Stimulated activated CD4-positive, alpha-beta T cell treated with anti-CD3 and anti-CD28 coated beads, Interleukin-4, amount 100 ng/mL, for 24 hours (primary cell): ENCODE measurements around the gene CDV3.
"Not testable (repeated sequence)": the region's sequence is repeated elsewhere in the genome, so short reads cannot be mapped to it uniquely, and the experiment has no call there.

Source experiments
- DNase-seq: peaks from one replicate; pipeline ENCODE4 v3.0.0-alpha.2; 2020

CDV3 gene

GRCh38 chr3:133573629-133574194, at the start of gene CDV3:
TSS of gene CDV3 (plus strand) at chr3:133573686. CDS start at chr3:133574045, 359 bp downstream.
- no peak for DNase-seq

GRCh38 chr3:133523758-133524157, 49.7 kb upstream of the CDV3 start:
- DNase-seq, result not testable (repeated sequence)

- no peak for DNase-seq
Observed at GRCh38 chr3:133525435-133525834, 48.1 kb upstream of the CDV3 start.

- no peak for DNase-seq
Observed at GRCh38 chr3:133527081-133527715, 46.3 kb upstream of the CDV3 start.

- DNase-seq, result no peak
Observed at GRCh38 chr3:133529809-133530208, 43.7 kb upstream of the CDV3 start.

- no peak for DNase-seq
Observed at GRCh38 chr3:133531981-133532380, 41.5 kb upstream of the CDV3 start.

- DNase-seq, result no peak
Observed at GRCh38 chr3:133532951-133533350, 40.5 kb upstream of the CDV3 start.

GRCh38 chr3:133535971-133536881, 37.3 kb upstream of the CDV3 start:
- DNase-seq, result no peak

GRCh38 chr3:133537131-133537530, 36.4 kb upstream of the CDV3 start:
- not testable (repeated sequence) for DNase-seq

- no peak for DNase-seq
Observed at GRCh38 chr3:133538154-133538553, 35.3 kb upstream of the CDV3 start.

GRCh38 chr3:133540896-133541674, 32.4 kb upstream of the CDV3 start:
- no peak for DNase-seq

GRCh38 chr3:133542871-133543270, 30.6 kb upstream of the CDV3 start:
- DNase-seq, result no peak

GRCh38 chr3:133544983-133545382, 28.5 kb upstream of the CDV3 start:
- DNase-seq, result not testable (repeated sequence)

GRCh38 chr3:133547432-133548041, 25.9 kb upstream of the CDV3 start:
- no peak for DNase-seq

- DNase-seq, result no peak
Observed at GRCh38 chr3:133548090-133548489, 25.4 kb upstream of the CDV3 start.

- no peak for DNase-seq
Observed at GRCh38 chr3:133549565-133549964, 23.9 kb upstream of the CDV3 start.

GRCh38 chr3:133551589-133551988, 21.9 kb upstream of the CDV3 start:
- not testable (repeated sequence) for DNase-seq

GRCh38 chr3:133561679-133562078, 11.8 kb upstream of the CDV3 start:
- DNase-seq, result no peak

GRCh38 chr3:133562376-133562775, 11.1 kb upstream of the CDV3 start:
- DNase-seq, result no peak

GRCh38 chr3:133563186-133563591, 10.3 kb upstream of the CDV3 start:
- no peak for DNase-seq

GRCh38 chr3:133563816-133564215, 9.7 kb upstream of the CDV3 start:
- no peak for DNase-seq

GRCh38 chr3:133568294-133569014, 5.0 kb upstream of the CDV3 start:
- no peak for DNase-seq
